CMK (cell line): ENCODE results near the gene CDKN2A.

ENCODE experiments used
- DNase-seq: peaks from one replicate; pipeline ENCODE4 v3.0.0-alpha.2; 2010; ENCODE audit warnings: low read depth

The CDKN2A gene

GRCh38 chr9:22005702-22006606, 11.8 kb upstream of the CDKN2A start:
- DNase-seq = no peak

- no peak for DNase-seq
Measured at GRCh38 chr9:22005021-22005701, 11.0 kb upstream of the CDKN2A start.

GRCh38 chr9:22002038-22002437, 7.8 kb upstream of the CDKN2A start:
- no peak for DNase-seq

GRCh38 chr9:21998026-21998425, 3.8 kb upstream of the CDKN2A start:
- no peak for DNase-seq

GRCh38 chr9:21997480-21997879, 3.3 kb upstream of the CDKN2A start:
- no peak for DNase-seq

- no peak for DNase-seq
Measured at GRCh38 chr9:21996858-21997257, 2.7 kb upstream of the CDKN2A start.

- DNase-seq = no peak
Measured at GRCh38 chr9:21996438-21996837, 2.2 kb upstream of the CDKN2A start.

- DNase-seq = no peak
Measured at GRCh38 chr9:21995666-21996398, 1.6 kb upstream of the CDKN2A start.

- no peak for DNase-seq
Measured at GRCh38 chr9:21995006-21995665, 944 bp upstream of the CDKN2A start.

GRCh38 chr9:21994556-21995005, 389 bp upstream of the CDKN2A start, which contains the start of gene CDKN2B-AS1:
Gene CDKN2B-AS1 (plus strand): TSS chr9:21994791.
- no peak for DNase-seq

GRCh38 chr9:21993007-21993406, 1.2 kb downstream of the CDKN2A start:
- no peak for DNase-seq

GRCh38 chr9:21991072-21991959, 2.9 kb downstream of the CDKN2A start:
- DNase-seq = no peak

- DNase-seq = no peak
Measured at GRCh38 chr9:21989440-21990189, 4.6 kb downstream of the CDKN2A start.

- no peak for DNase-seq
Measured at GRCh38 chr9:21988056-21988990, 5.9 kb downstream of the CDKN2A start.

GRCh38 chr9:21985964-21986667, 8.1 kb downstream of the CDKN2A start:
- DNase-seq = no peak

GRCh38 chr9:21984101-21984500, 10.1 kb downstream of the CDKN2A start:
- no peak for DNase-seq

- no peak for DNase-seq
Measured at GRCh38 chr9:21983561-21983935, 10.6 kb downstream of the CDKN2A start.

- DNase-seq = no peak
Measured at GRCh38 chr9:21982861-21983560, 11.2 kb downstream of the CDKN2A start.
